H9 (cell line): ENCODE data around the gene SFXN5. TPM values are rescaled to one million over a fixed set of nuclear protein-coding genes. Genes with fewer than 3 reads are reported as not detected.
A peak's percentile ranks its signal among the peaks of the same experiment; 100 is the strongest.

ENCODE experiments used
- DNase-seq: peaks from one replicate; pipeline ENCODE4 v3.0.0-alpha.2; 2017
- H2AFZ ChIP-seq: one replicate; pipeline ENCODE4 v1.6.1; 2013; ENCODE audit warnings: mild to moderate bottlenecking, low read length, control low read depth, moderate library complexity
- H2AK5ac ChIP-seq: 2 replicates; pipeline ENCODE4 v1.6.1; 2013; ENCODE audit warnings: low read length, control low read depth, mixed read lengths; ENCODE audit not compliant: insufficient read length
- H2BK120ac ChIP-seq: one replicate; pipeline ENCODE4 v1.6.1; 2013; ENCODE audit warnings: low read depth, mild to moderate bottlenecking, low read length, control low read depth, inconsistent platforms; ENCODE audit not compliant: poor library complexity, severe bottlenecking
- H2BK12ac ChIP-seq: 2 replicates; pipeline ENCODE4 v1.6.1; 2013; ENCODE audit warnings: low read length, control low read depth, mixed read lengths, low read depth; ENCODE audit not compliant: insufficient read length
- H2BK15ac ChIP-seq: 2 replicates; pipeline ENCODE4 v1.6.1; 2013; ENCODE audit warnings: low read depth, low read length, control low read depth
- H2BK20ac ChIP-seq: one replicate; pipeline ENCODE4 v1.6.1; 2013; ENCODE audit warnings: low read depth, mild to moderate bottlenecking, low read length, control low read depth, inconsistent platforms; ENCODE audit not compliant: poor library complexity, severe bottlenecking
- H2BK5ac ChIP-seq: 2 replicates; pipeline ENCODE4 v1.6.1; 2013; ENCODE audit warnings: low read length, control low read depth, mixed read lengths; ENCODE audit not compliant: insufficient read length
- H3K14ac ChIP-seq: 2 replicates; pipeline ENCODE4 v1.6.1; 2013; ENCODE audit warnings: low read length, control low read depth; ENCODE audit not compliant: insufficient read depth
- H3K18ac ChIP-seq: 2 replicates; pipeline ENCODE4 v1.6.1; 2013; ENCODE audit warnings: low read depth, mild to moderate bottlenecking, mixed read lengths, low read length, control low read depth; ENCODE audit not compliant: insufficient read length
- H3K23ac ChIP-seq: 2 replicates; pipeline ENCODE4 v1.6.1; 2013; ENCODE audit warnings: low read length, control low read depth, mixed read lengths, low read depth; ENCODE audit not compliant: insufficient read length
- H3K23me2 ChIP-seq: 2 replicates; pipeline ENCODE4 v1.6.1; 2013; ENCODE audit warnings: low read depth, mild to moderate bottlenecking, mixed read lengths, low read length, control low read depth; ENCODE audit not compliant: insufficient read length, poor library complexity, severe bottlenecking
- H3K27ac ChIP-seq: 2 replicates; pipeline ENCODE4 v1.5.1; 2013; ENCODE audit warnings: low read length, control low read depth, mixed read lengths, low read depth; ENCODE audit not compliant: insufficient read length
- H3K27me3 ChIP-seq: 2 replicates; pipeline ENCODE4 v1.6.1; 2013; ENCODE audit warnings: low read length, control low read depth, inconsistent platforms; ENCODE audit not compliant: insufficient read depth
- H3K4ac ChIP-seq: 2 replicates; pipeline ENCODE4 v1.6.1; 2013; ENCODE audit warnings: low read depth, mild to moderate bottlenecking, control low read depth, inconsistent platforms, low read length, moderate library complexity
- H3K4me1 ChIP-seq: 2 replicates; pipeline ENCODE4 v1.6.1; 2013; ENCODE audit warnings: low read length, control low read depth, inconsistent platforms; ENCODE audit not compliant: insufficient read depth
- H3K4me2 ChIP-seq: 2 replicates; pipeline ENCODE4 v1.6.1; 2013; ENCODE audit warnings: low read length, control low read depth, mixed read lengths; ENCODE audit not compliant: insufficient read length, insufficient read depth
- H3K56ac ChIP-seq: 2 replicates; pipeline ENCODE4 v1.6.1; 2013; ENCODE audit warnings: low read depth, mild to moderate bottlenecking, mixed read lengths, low read length, control low read depth; ENCODE audit not compliant: insufficient read length
- H3K79me1 ChIP-seq: 2 replicates; pipeline ENCODE4 v1.6.1; 2013; ENCODE audit warnings: low read depth, mild to moderate bottlenecking, moderate library complexity, low read length, control low read depth, inconsistent platforms; ENCODE audit not compliant: insufficient read depth, poor library complexity, severe bottlenecking
- H3K79me2 ChIP-seq: 2 replicates; pipeline ENCODE4 v1.6.1; 2013; ENCODE audit warnings: low read length, control low read depth, inconsistent platforms; ENCODE audit not compliant: insufficient read depth
- H3K9ac ChIP-seq: 2 replicates; pipeline ENCODE4 v1.6.1; 2013; ENCODE audit warnings: low read length, control low read depth, mixed read lengths; ENCODE audit not compliant: insufficient read length; ENCODE audit errors: extremely low read depth
- H3K9me3 ChIP-seq: one replicate; pipeline ENCODE4 v1.6.1; 2013; ENCODE audit warnings: low read depth, low read length, inconsistent platforms; ENCODE audit not compliant: control insufficient read depth
- H3T11ph ChIP-seq: one replicate; pipeline ENCODE4 v1.6.1; 2013; ENCODE audit warnings: mild to moderate bottlenecking, low read length, control low read depth, inconsistent platforms
- H4K20me1 ChIP-seq: one replicate; pipeline ENCODE4 v1.6.1; 2013; ENCODE audit not compliant: control insufficient read depth, insufficient read length, insufficient read depth
- H4K5ac ChIP-seq: 2 replicates; pipeline ENCODE4 v1.6.1; 2013; ENCODE audit warnings: low read depth, mild to moderate bottlenecking, mixed read lengths, low read length, control low read depth; ENCODE audit not compliant: insufficient read length
- H4K8ac ChIP-seq: replicated peaks from 2 replicates; pipeline ENCODE4 v1.6.1; 2013; ENCODE audit warnings: low read length, control low read depth, mixed read lengths, low read depth; ENCODE audit not compliant: insufficient read length
- H4K91ac ChIP-seq: 2 replicates; pipeline ENCODE4 v1.6.1; 2013; ENCODE audit warnings: low read depth, mild to moderate bottlenecking, moderate library complexity, mixed read lengths, low read length, control low read depth; ENCODE audit not compliant: insufficient read length
- H3K27ac Mint-ChIP-seq, 3 experiments: 2 replicates in 2 of 3; 3 replicates in 1 of 3; pipeline ENCODE4 v1.8.0; 2020 to 2021; ENCODE audit warnings: mixed read lengths in 3 of 3, mild to moderate bottlenecking in 1 of 3, moderate library complexity in 1 of 3
- H3K27me3 Mint-ChIP-seq: 2 replicates; pipeline ENCODE4 v1.8.0; 2021; ENCODE audit warnings: low read depth, mild to moderate bottlenecking, moderate library complexity, mixed read lengths
- H3K36me3 Mint-ChIP-seq, 3 experiments: 2 replicates in 2 of 3; 3 replicates in 1 of 3; pipeline ENCODE4 v1.8.0; 2020 to 2021; ENCODE audit warnings: low read depth in 3 of 3, mixed read lengths in 3 of 3; ENCODE audit not compliant: insufficient read depth in 1 of 3
- H3K4me1 Mint-ChIP-seq, 2 experiments: 2 replicates each; pipeline ENCODE4 v1.8.0; 2020; ENCODE audit warnings: mixed read lengths in 2 of 2
- H3K4me3 Mint-ChIP-seq, 2 experiments: 2 replicates in 1 of 2; 3 replicates in 1 of 2; pipeline ENCODE4 v1.8.0; 2020 to 2021; ENCODE audit warnings: mild to moderate bottlenecking in 2 of 2, mixed read lengths in 2 of 2, moderate library complexity in 1 of 2
- H3K9me3 Mint-ChIP-seq, 2 experiments: 2 replicates in 1 of 2; 3 replicates in 1 of 2; pipeline ENCODE4 v1.8.0; 2020; ENCODE audit warnings: mild to moderate bottlenecking in 2 of 2, mixed read lengths in 2 of 2, moderate library complexity in 1 of 2
- WGBS: extraction: QIAGEN DNeasy Blood & Tissue Kit; methylation state at CpG from one replicate; pipeline ENCODE4 v1.1.7; 2013; ENCODE audit warnings: missing lambda C conversion rate, low lambda C conversion rate, mixed read lengths; ENCODE audit not compliant: insufficient read length; ENCODE audit errors: extremely low coverage; 5-methylcytosine and 5-hydroxymethylcytosine counted together
- total RNA-seq: library from RNA; stranded (reverse); gene quantifications from 2 replicates; pipeline ENCODE4 v1.2.1, GENCODE V29; 2021
- TF ChIP-seq, protein P1 (sequence below): fragments of 200-600 bp; sonication (generic); conservative IDR thresholded peaks from 3 replicates; pipeline ENCODE4 v1.8.0; 2021; ENCODE audit warnings: antibody characterized with exemption, mild to moderate bottlenecking

SFXN5 gene
- total RNA-seq, 1 experiment from 2014 or later = 30.9 TPM

DNA sequence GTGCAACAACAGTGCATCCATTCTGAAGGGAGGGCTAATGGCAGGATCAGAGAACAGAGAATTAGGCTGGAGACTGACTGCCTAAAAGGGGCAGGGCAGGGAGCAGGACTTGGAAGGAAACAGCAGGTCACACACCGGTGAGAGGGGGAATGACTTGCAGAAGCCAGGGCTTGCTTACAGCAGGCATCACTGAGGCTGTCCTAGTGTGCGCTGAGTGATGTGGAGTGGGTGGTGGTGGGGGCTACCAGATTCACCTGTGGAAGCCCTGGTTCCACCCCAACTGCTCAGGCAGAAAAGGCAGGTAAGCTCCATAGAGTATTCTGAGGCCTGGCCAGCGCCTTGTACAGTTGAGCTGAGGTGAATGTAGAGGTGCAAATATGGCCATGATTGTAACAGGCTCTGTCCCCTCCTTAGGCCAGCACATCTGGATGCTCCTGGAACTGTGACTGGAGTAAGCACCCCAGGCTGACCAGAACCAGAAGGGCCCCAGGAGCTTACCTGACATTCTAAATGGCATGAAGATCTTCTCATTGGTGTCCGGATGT lies 49.4 kb downstream of the SFXN5 start:
- Histone ChIP-seq H2BK20ac (no peak overlapping the region), H4K20me1 (no peaks in the 10 kb centered on the region), H3K4me1 (no peaks in the 10 kb centered on the region), H4K5ac (no peak overlapping the region), H2AFZ (no peak overlapping the region), H3K79me1 (no peaks in the 10 kb centered on the region), H3K14ac (no peak overlapping the region; the same call in 1 of the 2 replicates), H3K23ac (no peak overlapping the region), H4K91ac (no peak overlapping the region), H3K27ac (no peak overlapping the region), H3K9me3 (no peaks in the 10 kb centered on the region), H3K4me2 (no peak overlapping the region), H2BK12ac (no peak overlapping the region), H2AK5ac (no peak overlapping the region), H2BK5ac (no peak overlapping the region), H3T11ph (no peak overlapping the region), H3K56ac (no peak overlapping the region), H3K18ac (no peak overlapping the region), H3K4ac (no peak overlapping the region), H2BK15ac (no peak overlapping the region), H3K23me2 (no peaks in the 10 kb centered on the region), H2BK120ac (no peak overlapping the region), H3K9ac (no peak overlapping the region), H4K8ac (no peak overlapping the region), H3K79me2 (no peaks in the 10 kb centered on the region), H3K27me3 (no peaks in the 10 kb centered on the region)
- WGBS = no CpG with 5 or more reads among the region's 4 CpGs
- H3K27me3 Mint-ChIP-seq = no peaks in the 10 kb centered on the region
- no peak for DNase-seq
- H3K36me3 Mint-ChIP-seq = peaks cover 1 to 12% (median 5%) of the 10 kb centered on the region in 3 experiments; a peak in 4 of 7 replicates
- H3K4me1 Mint-ChIP-seq = peaks cover 5% of the 10 kb centered on the region in 2 experiments
- no peaks in the 10 kb centered on the region for H3K9me3 Mint-ChIP-seq
- TF ChIP-seq, protein P1, sequence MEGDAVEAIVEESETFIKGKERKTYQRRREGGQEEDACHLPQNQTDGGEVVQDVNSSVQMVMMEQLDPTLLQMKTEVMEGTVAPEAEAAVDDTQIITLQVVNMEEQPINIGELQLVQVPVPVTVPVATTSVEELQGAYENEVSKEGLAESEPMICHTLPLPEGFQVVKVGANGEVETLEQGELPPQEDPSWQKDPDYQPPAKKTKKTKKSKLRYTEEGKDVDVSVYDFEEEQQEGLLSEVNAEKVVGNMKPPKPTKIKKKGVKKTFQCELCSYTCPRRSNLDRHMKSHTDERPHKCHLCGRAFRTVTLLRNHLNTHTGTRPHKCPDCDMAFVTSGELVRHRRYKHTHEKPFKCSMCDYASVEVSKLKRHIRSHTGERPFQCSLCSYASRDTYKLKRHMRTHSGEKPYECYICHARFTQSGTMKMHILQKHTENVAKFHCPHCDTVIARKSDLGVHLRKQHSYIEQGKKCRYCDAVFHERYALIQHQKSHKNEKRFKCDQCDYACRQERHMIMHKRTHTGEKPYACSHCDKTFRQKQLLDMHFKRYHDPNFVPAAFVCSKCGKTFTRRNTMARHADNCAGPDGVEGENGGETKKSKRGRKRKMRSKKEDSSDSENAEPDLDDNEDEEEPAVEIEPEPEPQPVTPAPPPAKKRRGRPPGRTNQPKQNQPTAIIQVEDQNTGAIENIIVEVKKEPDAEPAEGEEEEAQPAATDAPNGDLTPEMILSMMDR = no peak
- no peak overlapping the region for H3K4me3 Mint-ChIP-seq
- peak overlapping the region in 1 of 3 experiments; percentile 77; a peak in 1 of 7 replicates for H3K27ac Mint-ChIP-seq
